Keratinocyte (primary cell): Measurements from ENCODE around the gene GPR22. TPM values are rescaled to one million over a fixed set of nuclear protein-coding genes. Genes with fewer than 3 reads are reported as not detected.

ENCODE experiments used
- DNase-seq: peaks from one replicate; pipeline ENCODE4 v3.0.0-alpha.2; 2011; ENCODE audit warnings: low read depth, missing footprints, low spot score
- FAIRE-seq: peaks from 2 replicates; lab custom pipeline; 2011; peaks lifted over from hg19 to GRCh38; lab: Jason Lieb, UNC
- H2AFZ ChIP-seq: 2 replicates; pipeline ENCODE4 v1.6.0; 2012; ENCODE audit warnings: low read length, control low read depth, inconsistent platforms; ENCODE audit not compliant: control insufficient read depth
- H3K27ac ChIP-seq: 2 replicates; pipeline ENCODE4 v1.5.1; 2011; ENCODE audit warnings: low read length; ENCODE audit not compliant: control insufficient read depth, insufficient read depth
- H3K27me3 ChIP-seq: 3 replicates; pipeline ENCODE4 v1.6.0; 2011; ENCODE audit warnings: low read length; ENCODE audit not compliant: control insufficient read depth, insufficient read depth; ENCODE audit errors: extremely low read depth
- H3K36me3 ChIP-seq, 2 experiments: 2 replicates in 1 of 2; 3 replicates in 1 of 2; pipeline ENCODE4 v1.5.1; 2011; ENCODE audit warnings: low read length in 2 of 2, mild to moderate bottlenecking in 1 of 2; ENCODE audit not compliant: control insufficient read depth in 2 of 2, insufficient read depth in 2 of 2; ENCODE audit errors: extremely low read depth in 1 of 2
- H3K4me1 ChIP-seq: 3 replicates; pipeline ENCODE4 v1.5.1; 2011; ENCODE audit warnings: low read length; ENCODE audit not compliant: control insufficient read depth, insufficient read depth; ENCODE audit errors: extremely low read depth
- H3K4me2 ChIP-seq: 3 replicates; pipeline ENCODE4 v1.6.0; 2011; ENCODE audit warnings: low read depth, low read length; ENCODE audit not compliant: control insufficient read depth, insufficient read depth; ENCODE audit errors: extremely low read depth
- H3K4me3 ChIP-seq, 3 experiments: fragments of 200-600 bp in 1 of 3; sonication (generic) in 1 of 3; 2 replicates in 2 of 3; 3 replicates in 1 of 3; pipeline ENCODE4 v1.5.1; 2011 to 2016; ENCODE audit warnings: low read length in 3 of 3, mild to moderate bottlenecking in 3 of 3, control low read depth in 2 of 3, inconsistent platforms in 1 of 3, low read depth in 1 of 3, mixed read lengths in 1 of 3, mixed run types in 1 of 3, moderate library complexity in 1 of 3; ENCODE audit not compliant: control insufficient read depth in 2 of 3, insufficient read depth in 2 of 3; ENCODE audit errors: extremely low read depth in 1 of 3
- H3K79me2 ChIP-seq: 2 replicates; pipeline ENCODE4 v1.6.0; 2012; ENCODE audit warnings: low read length; ENCODE audit not compliant: control insufficient read depth, insufficient read depth
- H3K9ac ChIP-seq: 3 replicates; pipeline ENCODE4 v1.6.0; 2011; ENCODE audit warnings: low read length; ENCODE audit not compliant: control insufficient read depth, insufficient read depth; ENCODE audit errors: extremely low read depth
- H3K9me1 ChIP-seq: 3 replicates; pipeline ENCODE4 v1.6.0; 2011; ENCODE audit warnings: low read length; ENCODE audit not compliant: control insufficient read depth, insufficient read depth; ENCODE audit errors: extremely low read depth
- H3K9me3 ChIP-seq: 2 replicates; pipeline ENCODE4 v1.5.1; 2012; ENCODE audit warnings: low read depth, low read length; ENCODE audit not compliant: control insufficient read depth
- H4K20me1 ChIP-seq: 3 replicates; pipeline ENCODE4 v1.6.0; 2011; ENCODE audit warnings: low read length; ENCODE audit not compliant: control insufficient read depth, insufficient read depth; ENCODE audit errors: extremely low read depth
- EZH2 ChIP-seq: IDR thresholded peaks from one replicate; pipeline ENCODE4 v1.6.1; 2012; ENCODE audit warnings: inconsistent platforms, mild to moderate bottlenecking, low read length, moderate library complexity
- dilution Hi-C: fragments of 300-500 bp; cut with MboI; formaldehyde crosslinking; loops from one replicate; pipeline ENCODE4 v1.7.0; 2020; ENCODE audit warnings: low sequenced_read_pairs; ENCODE audit not compliant: extremely low pct_ligation_motif_present
- polyA plus RNA-seq, 5 experiments: library from polyadenylated mRNA; depleted of rRNA in 3 of 5; stranded (reverse) in 3 of 5; stranded (forward) in 1 of 5; unstranded in 1 of 5; fragments of >200 nt; gene quantifications; 1 replicate in 1 of 5; 2 replicates in 3 of 5; 3 replicates in 1 of 5; pipeline versions ENCODE4 v1.2.1 to v1.2.3, GENCODE V29; 2011 to 2012; ENCODE audit warnings: missing spikeins in 2 of 5, low read depth in 1 of 5, low replicate concordance in 1 of 5
- TF ChIP-seq, protein P1 (sequence below), 3 experiments: IDR thresholded peaks in 1 of 3; conservative IDR thresholded peaks in 1 of 3; optimal IDR thresholded peaks in 1 of 3; 2 replicates in 2 of 3; 3 replicates in 1 of 3; pipeline versions ENCODE3 to v1.5.1; 2011; ENCODE audit warnings: low read length in 3 of 3, mild to moderate bottlenecking in 3 of 3, moderate library complexity in 2 of 3, control low read depth in 1 of 3, inconsistent platforms in 1 of 3; ENCODE audit not compliant: insufficient read depth in 2 of 3; ENCODE audit errors: extremely low read depth in 1 of 3

Gene GPR22
- polyA plus RNA-seq, 1 donor (not counting 4 experiments of a cell fraction or from before 2014, with no cell fraction given) = not detected

DNA sequence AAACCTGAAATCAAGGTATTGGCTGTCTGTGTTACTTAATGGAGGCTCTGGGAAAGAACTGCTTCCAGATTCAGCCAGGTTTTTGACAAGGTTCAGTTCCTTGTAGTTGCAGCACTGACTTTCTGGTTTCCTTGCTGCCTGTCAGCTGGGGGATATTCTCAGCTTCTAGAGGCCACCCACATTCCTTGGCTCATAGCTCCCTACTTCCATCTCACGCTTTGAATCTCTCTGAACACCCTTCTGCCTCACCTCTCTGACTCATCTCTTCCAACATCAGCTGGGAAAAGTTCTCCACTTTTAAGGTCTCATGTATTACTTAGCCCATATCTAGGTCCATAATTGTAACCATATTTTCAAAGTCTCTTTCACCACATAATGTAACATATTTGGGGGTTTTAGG lies 22.9 kb upstream of the GPR22 start:
- peak overlapping the region; percentile 56 for H3K27ac ChIP-seq
- H3K27me3 ChIP-seq = no peaks in the 10 kb centered on the region
- H3K4me1 ChIP-seq = peaks cover 8% of the 10 kb centered on the region
- H3K4me2 ChIP-seq = no peak overlapping the region
- H3K9me1 ChIP-seq = no peaks in the 10 kb centered on the region
- DNase-seq = peak; percentile 15
- TF ChIP-seq EZH2 = no peak
- TF ChIP-seq, protein P1, sequence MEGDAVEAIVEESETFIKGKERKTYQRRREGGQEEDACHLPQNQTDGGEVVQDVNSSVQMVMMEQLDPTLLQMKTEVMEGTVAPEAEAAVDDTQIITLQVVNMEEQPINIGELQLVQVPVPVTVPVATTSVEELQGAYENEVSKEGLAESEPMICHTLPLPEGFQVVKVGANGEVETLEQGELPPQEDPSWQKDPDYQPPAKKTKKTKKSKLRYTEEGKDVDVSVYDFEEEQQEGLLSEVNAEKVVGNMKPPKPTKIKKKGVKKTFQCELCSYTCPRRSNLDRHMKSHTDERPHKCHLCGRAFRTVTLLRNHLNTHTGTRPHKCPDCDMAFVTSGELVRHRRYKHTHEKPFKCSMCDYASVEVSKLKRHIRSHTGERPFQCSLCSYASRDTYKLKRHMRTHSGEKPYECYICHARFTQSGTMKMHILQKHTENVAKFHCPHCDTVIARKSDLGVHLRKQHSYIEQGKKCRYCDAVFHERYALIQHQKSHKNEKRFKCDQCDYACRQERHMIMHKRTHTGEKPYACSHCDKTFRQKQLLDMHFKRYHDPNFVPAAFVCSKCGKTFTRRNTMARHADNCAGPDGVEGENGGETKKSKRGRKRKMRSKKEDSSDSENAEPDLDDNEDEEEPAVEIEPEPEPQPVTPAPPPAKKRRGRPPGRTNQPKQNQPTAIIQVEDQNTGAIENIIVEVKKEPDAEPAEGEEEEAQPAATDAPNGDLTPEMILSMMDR (optimal IDR thresholded peaks at IDR 0.05 in 1 of 3, IDR thresholded peaks at IDR 0.05 in 1 of 3, conservative IDR thresholded peaks at IDR 0.05 in 1 of 3; ENCODE audit: extremely low read depth in 1 of 3, insufficient read depth in 2 of 3, low read length in 3 of 3) = no peak
- no peak overlapping the region for H3K9ac ChIP-seq
- peaks cover 0 to 3% of the 10 kb centered on the region in 2 experiments for H3K36me3 ChIP-seq
- H3K9me3 ChIP-seq = no peaks in the 10 kb centered on the region
- FAIRE-seq = no peak
- H2AFZ ChIP-seq = no peak overlapping the region
- H3K4me3 ChIP-seq = no peak overlapping the region
- no peaks in the 10 kb centered on the region for H3K79me2 ChIP-seq
- dilution Hi-C loops = no loop called here
- no peaks in the 10 kb centered on the region for H4K20me1 ChIP-seq

DNA sequence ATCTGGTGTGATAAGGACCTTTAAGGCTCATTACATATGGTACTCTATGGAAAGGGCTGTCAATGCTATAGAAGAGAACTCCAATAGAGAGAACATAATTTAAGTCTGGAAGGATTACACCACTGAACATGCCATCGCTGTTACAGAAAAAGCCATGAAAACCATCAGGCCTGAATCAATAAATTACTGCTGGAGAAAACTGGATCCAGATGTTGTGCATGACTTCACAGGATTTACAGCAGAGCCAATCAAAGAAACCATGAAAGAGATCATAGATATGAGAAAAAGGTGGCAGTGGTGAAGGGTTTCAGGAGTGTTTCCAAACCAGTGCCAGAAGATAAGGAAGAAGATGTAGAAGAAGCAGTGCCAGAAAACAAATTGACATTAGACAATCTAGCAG lies 18.9 kb upstream of the GPR22 start:
- Histone ChIP-seq H3K4me3 (no peak overlapping the region), H2AFZ (no peak overlapping the region), H3K9ac (no peak overlapping the region), H3K9me3 (no peaks in the 10 kb centered on the region), H3K27me3 (no peaks in the 10 kb centered on the region), H3K9me1 (no peaks in the 10 kb centered on the region), H3K79me2 (no peaks in the 10 kb centered on the region), H3K4me1 (peaks cover 8% of the 10 kb centered on the region), H4K20me1 (no peaks in the 10 kb centered on the region), H3K36me3 (peaks cover 0 to 3% of the 10 kb centered on the region in 2 experiments), H3K4me2 (no peak overlapping the region), H3K27ac (no peak overlapping the region)
- TF ChIP-seq, protein P1 (optimal IDR thresholded peaks at IDR 0.05 in 1 of 3, IDR thresholded peaks at IDR 0.05 in 1 of 3, conservative IDR thresholded peaks at IDR 0.05 in 1 of 3; ENCODE audit: extremely low read depth in 1 of 3, insufficient read depth in 2 of 3, low read length in 3 of 3) = no peak
- TF ChIP-seq EZH2 = no peak
- DNase-seq = no peak
- dilution Hi-C loops = no loop called here
- FAIRE-seq = no peak
